ENCODE data around the gene COIL.

The COIL gene

DNA sequence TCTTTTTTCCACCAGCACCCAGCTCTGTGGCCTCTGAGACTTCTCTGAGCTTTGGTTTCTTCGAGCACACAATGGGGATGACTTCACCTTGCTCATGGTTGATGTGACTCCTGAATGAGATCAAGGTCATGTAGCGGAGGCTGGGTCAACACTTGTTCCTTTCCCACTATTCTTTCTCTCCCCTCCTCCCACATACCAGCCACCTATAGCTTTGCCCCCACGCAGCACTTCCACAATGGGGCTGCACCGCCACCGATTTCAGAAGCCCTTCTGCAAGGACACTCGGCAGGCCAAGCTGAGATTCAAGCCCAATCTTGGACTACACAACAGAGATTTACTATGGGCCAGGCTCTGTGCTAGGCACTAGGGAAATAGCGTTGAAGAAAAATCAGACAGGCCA, 61.4 kb downstream of the COIL start:
- no peak for DNase-seq

DNA sequence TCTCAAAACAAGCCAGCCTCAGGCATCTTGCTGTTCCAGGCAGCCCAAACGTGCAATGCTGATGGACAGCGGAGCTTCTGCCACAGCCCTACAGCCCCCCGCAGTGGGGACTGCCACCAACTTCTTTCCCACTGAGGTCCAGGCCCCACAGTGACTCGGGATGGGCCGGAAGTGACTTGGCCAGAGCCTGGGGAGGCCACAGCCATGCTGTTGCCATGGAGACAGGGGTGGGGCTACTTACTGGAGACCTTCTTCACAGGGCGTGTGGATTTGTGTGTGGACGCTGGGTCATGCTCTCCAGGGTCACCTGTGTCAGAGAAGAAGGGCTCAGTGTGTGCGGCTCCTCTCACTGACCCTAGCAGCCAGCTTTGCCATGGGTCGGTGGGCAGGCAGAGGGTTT, 62.0 kb downstream of the COIL start:
- DNase-seq: no peak

DNA sequence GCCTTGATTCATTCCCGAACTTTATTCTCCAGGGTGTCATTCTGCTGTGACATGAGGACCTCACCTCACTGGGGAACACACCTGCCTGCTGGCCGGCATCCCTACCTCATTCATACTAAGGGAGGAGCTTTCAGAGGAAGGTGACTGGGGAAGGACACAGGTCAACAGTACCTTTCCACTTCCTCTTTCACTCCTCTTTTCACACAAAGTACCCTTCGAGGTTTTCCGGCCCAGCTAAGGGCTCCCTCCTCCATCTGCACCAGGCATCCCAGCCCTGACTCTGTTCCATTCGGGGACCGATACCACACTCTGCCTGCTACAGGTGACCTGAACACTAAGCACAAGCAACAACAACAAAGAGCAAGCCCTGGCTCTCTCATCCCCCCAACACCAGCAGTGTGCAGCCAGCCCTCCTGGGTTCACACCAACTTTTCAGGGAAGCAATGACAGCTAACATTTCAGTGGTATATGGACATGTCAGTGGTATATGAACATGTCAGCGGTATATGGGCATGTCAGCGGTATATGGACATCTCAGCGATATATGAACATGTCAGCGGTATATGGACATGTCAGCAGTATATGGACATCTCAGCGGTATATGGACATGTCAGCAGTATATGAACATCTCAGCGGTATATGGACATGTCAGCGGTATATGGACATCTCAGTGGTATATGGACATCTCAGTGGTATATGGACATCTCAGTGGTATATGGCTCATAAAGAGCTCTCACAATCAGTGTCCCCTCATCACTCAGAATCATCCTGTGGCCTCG, 63.0 kb downstream of the COIL start:
- DNase-seq: no peak

DNA sequence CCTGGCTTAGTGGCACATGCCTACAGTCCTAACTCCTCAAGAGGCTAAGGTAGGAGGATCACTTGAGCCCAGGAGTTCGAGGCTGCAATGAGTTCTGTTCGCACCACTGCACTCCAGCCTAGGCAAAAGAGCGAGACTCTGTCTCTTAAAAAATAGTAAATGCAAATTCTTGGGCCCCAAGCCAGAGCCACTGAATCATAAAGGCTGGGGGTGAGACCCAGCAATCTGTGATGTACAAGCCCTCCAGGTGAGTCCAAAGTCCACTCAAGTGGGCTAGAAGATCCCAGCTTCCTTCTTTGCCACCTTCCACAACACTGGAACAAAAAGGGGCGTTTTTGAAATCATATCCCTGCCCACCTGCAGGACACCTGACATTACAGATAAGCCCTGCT, 63.9 kb downstream of the COIL start:
- no peak for DNase-seq

DNA sequence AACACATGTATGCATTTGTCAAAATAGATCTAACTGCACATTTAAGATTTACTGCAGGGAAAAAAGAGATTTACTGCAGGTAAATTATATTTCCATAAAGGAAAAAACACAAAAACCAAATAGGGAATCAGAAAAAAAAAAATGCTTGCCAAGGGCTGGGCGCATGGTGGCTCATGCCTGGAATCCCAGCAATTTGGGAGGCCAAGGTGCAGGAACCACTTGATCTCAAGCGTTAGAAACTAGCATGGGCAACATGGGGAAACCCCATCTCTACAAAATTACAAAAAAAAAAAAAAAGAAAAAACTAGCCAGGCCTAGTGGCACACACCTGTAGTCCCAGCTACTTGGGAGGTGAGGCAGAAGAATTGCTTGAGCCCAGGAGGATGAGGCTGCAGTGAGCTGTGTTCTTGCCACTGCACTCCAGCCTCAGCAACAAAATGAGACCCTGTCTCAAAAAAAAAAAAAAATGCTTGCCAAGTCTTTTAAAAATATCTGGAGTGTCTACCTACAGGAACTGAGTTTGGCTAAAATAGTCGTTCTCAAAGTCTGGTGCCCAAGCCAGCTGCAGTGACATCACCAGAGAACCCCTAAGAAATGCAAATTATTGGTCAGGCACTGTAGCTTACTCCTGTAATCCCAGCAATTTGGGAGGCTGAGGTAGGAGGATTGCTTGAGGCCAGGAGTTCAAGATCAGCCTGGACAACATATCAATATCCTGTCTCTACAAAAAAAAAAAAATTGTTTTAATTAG, 64.5 kb downstream of the COIL start:
- no peak for DNase-seq

DNA sequence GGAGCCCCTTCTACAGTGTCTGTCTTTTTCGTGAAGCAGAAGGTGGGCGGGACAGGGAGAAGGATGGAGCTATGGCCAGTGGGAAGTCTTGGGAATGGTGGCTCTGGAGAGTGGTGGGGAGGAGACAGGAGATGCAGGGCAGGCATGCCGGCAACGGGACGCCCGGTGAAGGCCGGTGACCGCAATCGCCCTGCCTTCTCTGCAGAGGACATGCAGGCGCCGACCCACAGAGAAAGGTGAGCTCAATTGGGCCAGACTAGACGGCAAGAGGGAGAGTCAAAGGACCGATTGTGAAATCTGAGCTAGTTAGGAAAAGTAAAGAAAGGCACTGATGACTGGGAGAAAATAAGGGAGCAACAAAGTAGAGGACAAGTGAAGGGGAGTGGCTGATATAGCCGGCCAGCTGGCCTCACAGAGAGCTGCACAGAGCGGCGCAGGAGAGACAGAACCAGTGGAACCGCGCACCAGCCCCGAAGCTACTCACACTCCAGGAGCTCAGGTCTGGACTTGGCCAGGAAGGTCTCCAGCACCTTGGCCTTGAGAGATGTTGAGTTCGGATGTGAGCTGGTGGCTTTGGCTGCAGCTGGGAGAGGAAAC, 65.9 kb downstream of the COIL start:
- no peak for DNase-seq

DNA sequence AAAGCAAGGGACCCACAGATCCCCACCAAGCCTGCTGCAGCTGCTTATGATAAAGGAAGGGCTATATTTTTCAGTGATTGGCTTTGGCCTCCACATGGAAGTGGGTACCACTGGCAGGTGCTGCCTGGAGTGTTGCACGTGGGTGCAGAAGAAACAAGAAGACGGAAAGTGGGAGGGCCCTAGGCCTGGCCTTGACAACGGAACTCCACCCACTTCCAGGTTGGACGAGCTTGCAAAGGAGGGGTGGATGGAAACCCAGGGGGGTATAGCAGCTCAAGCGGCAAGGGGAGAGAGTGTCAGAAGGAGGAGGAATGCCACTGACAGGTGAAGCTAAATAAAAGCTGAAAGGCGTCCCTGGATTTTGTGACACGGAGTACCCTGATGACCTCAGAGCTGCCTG, 67.3 kb downstream of the COIL start:
- DNase-seq: no peak

DNA sequence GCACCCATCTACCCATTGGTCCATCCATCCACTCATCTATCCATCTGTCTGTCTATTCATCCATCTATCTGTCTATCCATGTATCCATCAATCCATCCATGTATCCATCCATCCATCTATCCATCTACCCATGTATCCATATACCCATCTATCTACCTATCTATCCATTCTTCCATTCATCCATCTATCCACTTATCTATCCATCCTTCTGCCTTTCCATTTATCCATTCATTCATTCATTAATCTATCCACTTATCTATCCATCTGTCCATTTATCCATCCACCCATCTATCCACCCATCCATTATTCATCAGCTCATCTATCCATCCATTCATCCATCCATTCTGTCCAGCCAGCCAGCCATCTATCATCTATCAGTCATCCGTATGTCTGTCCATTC, 68.5 kb downstream of the COIL start:
- DNase-seq: no peak

DNA sequence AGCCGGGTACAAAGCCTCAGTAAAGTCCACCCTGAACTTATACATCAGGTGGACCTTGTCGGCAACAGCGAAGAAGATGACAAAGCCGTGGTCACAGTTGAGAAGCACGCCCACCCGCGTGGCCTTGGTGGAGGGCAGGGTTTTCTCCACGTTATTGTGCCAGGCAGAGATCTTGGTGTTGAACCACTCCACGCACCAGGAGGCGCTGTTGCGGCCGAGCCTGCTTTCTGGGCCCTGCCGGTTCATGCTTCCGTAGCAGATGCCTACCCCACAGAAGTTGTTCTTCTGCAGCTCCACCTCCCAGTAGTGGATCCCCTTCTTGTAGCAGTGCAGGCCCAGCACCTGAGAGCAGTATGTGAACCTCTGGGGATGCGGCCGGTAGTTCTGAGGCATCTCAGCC, 69.1 kb downstream of the COIL start:
- DNase-seq: no peak

DNA sequence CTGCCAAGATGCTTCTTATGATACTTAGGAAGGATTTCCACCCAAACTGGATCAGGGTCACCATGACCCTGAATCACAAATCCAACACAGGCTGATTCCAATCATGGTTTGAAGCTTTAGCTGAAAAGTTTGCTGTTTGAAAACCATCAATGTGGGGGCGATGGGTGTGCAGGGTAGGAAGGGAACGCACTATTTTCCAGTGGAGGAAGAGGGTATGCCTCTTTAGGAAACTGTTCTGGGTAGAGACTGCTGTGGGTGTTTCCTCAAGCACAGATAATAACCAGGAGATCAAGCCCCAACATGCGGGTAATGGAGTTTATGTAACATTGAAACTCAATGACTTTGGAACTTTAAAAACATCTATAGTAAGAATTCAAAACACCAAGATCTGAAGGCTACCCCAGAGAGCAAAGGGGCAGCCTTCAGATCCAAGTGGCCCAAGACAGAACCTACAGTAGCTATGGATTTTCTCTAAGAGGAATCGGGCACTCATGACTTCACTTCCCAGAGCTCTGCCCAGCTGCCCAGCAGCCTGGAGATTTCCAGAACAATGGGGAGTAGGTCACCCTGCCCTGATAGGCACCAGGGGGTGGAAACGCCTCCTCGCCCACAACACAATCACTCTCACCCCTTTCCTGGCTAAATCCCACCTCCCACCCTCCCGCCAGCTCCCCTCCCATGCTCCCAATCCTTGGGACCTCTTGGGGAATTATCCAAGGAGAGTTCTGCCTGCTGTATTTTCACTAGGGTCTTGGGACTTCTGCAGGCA, 69.8 kb downstream of the COIL start:
- DNase-seq: no peak

DNA sequence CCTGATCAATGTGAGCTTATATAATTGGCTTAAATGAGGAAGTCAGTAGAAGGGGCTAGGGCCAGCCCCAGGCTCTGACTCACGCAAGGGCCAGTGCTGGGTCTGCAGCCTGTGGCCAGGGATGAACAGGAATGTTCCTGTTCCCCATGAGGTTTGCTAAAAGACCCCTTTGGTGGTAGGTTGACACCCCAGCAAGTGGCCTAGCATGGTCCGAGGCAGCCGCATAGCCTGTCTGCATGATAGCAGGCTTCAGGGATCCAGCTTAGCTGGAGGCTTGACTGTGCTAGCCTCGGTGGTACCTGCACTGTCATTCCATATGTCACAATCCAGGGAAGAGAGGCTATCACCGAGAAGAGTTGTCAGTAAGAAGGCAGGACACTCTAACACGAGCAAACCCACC, 70.5 kb downstream of the COIL start:
- DNase-seq: no peak

Data from NCI-H748 treated with DMSO at 0.1 percent for 48 hours (cell line).